Activated CD4-positive, CD25-positive, alpha-beta regulatory T cell (primary cell): ENCODE measurements around the gene BMPR1A.

Experiments used
- DNase-seq, 4 experiments: peaks; one replicate each; lab custom pipeline; 2025; lab: John Stamatoyannopoulos, UW

BMPR1A gene

DNA sequence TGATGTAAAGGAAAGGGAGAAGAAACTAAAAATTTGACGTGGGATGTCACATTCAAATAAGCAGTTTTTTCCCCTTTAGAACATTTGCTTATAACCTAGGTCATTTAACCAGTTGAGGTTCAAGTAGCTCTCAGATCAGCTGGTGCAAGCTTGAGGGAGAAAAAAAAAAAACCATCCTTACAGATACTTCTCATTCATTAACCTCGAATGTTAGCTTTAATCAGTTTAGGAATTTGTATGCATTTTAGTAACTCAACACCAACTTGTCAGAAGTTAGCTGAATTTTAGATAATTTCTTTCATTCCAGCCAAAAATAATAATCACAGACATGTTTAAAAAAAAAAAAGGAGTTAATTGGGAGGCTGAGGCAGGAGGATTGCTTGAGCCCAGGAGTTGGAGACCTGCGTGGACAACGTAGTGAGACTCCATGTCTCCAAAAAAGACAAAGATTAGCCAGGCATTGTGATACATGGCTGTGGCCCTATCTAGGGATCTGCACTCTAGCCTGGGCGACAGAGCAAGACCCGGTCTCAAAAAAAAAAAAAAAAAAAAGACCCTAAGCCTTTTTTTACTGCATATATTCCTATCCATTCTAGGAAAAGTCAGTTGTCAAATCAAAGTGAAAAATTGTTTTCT lies 46.2 kb downstream of the BMPR1A start:
- DNase-seq, result no peak

GRCh38 chr10:86803156-86803555 lies 46.7 kb downstream of the BMPR1A start:
- DNase-seq, result no peak

DNA sequence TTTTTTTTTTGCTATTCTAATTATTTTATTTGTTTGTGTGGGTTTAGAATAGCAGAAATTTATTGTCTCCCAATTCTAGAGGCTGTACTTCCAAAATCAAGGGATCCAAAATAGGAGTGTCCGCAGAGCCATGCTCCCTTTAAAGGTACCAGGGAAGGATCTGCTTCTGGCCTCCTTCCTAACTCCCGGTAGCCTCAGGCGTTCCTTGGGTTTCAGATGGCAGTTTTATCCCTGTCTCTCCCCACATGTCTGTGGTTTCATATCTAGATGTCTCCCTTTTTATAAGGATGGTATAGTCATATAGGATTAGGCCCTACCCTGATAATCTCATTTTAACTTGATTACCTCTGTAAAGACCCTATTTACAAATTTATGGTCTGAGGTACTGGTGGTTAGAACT lies 48.4 kb downstream of the BMPR1A start:
- no peak for DNase-seq

- DNase-seq, result no peak
Measured at GRCh38 chr10:86813101-86813500, 56.7 kb downstream of the BMPR1A start.

- DNase-seq, result no peak
Measured at GRCh38 chr10:86813982-86814381, 57.6 kb downstream of the BMPR1A start.

- no peak for DNase-seq
Measured at GRCh38 chr10:86815035-86815617, 58.7 kb downstream of the BMPR1A start.

DNA sequence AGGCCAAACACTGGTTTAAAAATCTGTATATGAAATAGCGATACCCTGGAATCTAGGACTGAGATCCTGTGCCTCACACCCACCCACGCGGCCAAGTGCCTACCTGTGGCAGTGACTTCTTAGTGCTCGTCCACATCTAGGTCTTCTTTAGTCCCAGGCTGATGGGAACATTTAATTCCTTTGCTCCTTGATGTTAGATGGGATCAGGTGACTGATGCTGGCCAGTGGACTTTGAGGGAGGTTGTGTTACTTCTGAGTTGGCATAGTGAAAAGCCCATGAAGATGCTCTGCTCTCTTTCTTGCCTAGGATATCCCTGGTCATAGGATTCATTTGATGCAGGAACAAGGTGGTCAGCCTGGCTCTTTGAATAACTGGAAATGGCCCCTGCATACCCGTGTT lies 59.2 kb downstream of the BMPR1A start:
- no peak for DNase-seq

GRCh38 chr10:86817246-86817645 lies 60.8 kb downstream of the BMPR1A start:
- DNase-seq, result no peak

DNA sequence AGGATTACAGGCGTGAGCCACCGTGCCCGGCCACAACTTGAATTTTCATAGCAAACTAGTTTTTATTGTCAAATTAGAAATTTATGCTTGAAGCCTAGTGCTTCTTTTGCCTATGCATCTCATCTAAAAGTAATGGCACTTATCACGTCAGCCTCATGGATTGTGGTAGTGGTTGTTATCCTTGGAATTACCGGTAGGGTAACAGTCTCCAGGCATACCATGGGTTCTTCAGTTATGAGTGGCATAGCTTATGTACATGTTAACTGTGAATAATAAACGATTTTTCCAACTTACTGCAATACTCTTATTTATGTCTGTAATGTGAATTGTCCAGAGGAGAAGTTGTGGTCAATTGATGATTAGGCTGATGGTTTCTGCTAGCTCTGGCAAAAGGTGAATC lies 63.1 kb downstream of the BMPR1A start:
- DNase-seq, result no peak

- DNase-seq, result no peak
Measured at GRCh38 chr10:86820509-86820908, 64.1 kb downstream of the BMPR1A start.

DNA sequence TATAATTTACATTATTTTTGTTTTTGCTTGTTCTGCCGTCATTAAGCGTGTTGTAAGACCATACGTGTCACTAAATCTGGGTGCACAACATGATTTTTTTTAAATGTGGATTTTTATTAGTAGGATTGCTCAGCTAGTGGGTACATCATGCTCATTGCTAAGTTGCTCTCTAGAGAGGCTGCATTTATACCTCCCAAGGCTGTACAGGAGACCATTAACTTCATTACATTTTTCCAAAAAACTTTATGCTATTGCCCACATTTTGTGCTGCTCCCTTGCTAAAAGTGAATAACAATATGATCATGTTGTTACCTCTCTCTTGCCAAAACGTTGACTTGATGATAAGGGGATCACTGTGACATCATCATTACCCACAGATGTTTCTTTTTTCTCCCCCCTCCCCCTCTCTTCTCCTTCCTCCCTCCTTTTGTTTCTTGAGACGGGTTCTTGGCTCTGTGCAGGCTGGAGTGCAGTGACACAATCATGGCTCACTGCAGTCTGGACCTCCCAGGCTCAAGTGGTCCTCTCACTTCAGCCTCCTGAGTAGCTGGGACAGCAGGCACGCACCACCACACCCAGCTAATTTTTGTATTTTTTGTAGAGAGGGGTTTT lies 65.1 kb downstream of the BMPR1A start:
- no peak for DNase-seq

DNA sequence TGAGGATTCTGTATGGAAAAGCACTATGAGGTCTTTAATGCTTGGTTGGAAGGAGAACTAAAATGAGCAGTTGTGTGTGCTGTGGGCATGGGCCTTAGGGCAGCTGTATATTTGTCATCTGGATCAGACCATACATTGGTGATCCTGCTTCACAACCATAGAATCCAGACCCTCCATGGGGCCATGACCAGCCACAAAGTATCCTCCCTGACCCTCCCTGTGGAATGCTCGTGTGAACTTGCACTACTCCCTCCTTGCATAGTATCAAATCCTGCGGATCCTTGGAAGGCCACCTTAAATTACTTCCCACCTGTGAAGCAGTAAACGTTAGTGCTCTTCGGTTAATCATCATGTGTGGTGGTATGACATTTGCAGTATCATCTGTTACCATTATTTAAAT lies 67.1 kb downstream of the BMPR1A start:
- DNase-seq, result no peak

GRCh38 chr10:86824151-86824550 lies 67.7 kb downstream of the BMPR1A start:
- DNase-seq, result no peak

DNA sequence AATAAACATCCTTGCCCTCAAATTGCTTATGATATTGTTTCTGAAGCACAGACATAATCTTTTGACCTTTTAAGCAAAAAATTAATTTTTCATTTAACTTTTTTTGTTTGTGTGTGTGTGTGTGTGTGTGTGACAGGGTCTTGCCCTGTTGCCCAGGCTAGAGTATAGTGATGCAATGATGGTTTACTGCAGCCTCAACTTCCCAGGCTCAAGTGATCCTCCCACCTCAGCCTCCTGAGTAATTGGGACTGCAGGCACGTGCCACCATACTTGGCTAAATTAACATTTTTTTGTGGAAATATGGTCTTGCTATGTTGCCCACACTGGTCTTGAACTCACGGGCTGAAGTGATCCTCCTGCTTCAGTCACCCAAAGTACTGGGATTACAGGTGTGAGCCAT lies 68.9 kb downstream of the BMPR1A start:
- no peak for DNase-seq

DNA sequence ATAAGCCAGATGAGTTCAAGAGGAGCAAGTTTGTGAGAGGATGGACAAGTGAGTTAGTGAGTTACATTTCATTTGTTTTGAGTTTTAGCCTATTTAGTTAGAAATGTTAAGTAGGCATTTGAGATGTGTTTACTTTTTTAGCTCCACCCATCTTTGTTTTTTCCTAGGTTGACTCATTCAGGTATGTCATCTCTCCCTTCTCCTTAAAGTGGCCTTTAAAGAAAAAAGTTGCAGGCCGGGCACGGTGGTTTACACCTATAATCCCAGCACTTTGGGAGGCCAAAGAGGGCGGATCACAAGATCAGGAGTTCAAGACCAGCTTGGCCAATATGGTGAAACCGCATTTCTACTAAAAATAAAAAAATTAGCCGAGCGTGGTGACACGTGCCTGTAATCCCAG lies 71.2 kb downstream of the BMPR1A start:
- DNase-seq, result no peak

GRCh38 chr10:86828145-86828544 lies 71.7 kb downstream of the BMPR1A start:
- no peak for DNase-seq

GRCh38 chr10:86829472-86829871 lies 73.1 kb downstream of the BMPR1A start:
- no peak for DNase-seq

GRCh38 chr10:86830043-86830591 lies 73.7 kb downstream of the BMPR1A start:
- no peak for DNase-seq

DNA sequence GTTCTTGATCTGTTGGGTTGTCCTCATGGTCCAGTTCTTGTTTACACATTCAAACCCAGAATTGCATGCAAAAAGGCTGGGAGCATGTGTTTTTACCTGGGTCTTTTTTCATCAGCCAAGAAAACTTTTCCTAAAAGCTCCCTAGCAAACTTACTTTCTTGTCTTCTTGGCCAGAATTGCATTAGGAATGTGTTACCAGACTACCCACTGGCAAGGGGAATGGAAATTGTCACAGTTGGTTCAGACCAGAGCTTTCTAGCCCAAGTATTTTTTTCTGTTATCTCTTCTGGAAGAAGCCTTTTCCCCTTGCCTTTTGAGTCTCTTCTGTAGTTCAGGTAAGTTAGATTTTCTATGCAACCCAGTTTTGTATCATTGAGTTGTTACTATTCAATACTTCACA lies 77.5 kb downstream of the BMPR1A start:
- no peak for DNase-seq

DNA sequence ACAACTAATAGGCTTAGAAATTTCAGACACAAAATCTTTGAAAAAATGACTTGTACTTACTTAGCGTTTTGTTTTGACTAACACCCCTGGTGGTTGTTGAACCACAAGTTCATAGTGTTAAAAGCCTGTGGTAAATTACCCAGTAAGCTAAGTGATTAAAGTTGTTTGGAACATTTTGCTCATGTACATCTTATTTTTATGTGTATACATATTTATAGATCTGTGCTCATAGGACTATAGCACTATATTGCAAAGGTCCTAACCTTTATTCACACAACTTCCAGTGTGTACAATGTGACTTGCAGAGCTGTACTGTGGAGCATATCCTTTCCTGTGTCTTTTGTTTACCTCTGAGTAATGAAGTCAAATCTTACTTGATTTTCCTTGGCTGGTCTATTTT lies 79.6 kb downstream of the BMPR1A start:
- DNase-seq, result no peak

DNA sequence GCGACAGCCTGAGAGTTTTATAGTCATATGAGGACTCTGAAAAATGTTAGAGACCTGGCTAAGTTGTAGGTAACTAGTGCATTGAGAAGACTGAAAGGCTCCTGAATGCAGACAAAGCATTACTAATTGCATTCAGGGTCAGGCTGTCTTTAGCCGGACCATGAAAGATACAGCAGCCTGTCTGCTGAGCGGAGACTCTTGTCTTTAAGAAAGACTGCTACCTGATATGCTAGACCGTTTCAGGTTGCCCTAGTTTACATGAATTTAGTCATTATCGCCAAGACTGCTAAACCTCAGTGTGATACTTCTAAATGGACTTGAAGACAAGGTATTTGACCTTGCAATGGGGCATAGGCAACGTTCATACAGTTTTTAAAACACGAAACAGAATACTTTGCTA lies 81.2 kb downstream of the BMPR1A start:
- DNase-seq, result no peak

- no peak for DNase-seq
Measured at GRCh38 chr10:86840498-86840897, 84.1 kb downstream of the BMPR1A start.

GRCh38 chr10:86846088-86846487 lies 89.7 kb downstream of the BMPR1A start:
- DNase-seq, result no peak

DNA sequence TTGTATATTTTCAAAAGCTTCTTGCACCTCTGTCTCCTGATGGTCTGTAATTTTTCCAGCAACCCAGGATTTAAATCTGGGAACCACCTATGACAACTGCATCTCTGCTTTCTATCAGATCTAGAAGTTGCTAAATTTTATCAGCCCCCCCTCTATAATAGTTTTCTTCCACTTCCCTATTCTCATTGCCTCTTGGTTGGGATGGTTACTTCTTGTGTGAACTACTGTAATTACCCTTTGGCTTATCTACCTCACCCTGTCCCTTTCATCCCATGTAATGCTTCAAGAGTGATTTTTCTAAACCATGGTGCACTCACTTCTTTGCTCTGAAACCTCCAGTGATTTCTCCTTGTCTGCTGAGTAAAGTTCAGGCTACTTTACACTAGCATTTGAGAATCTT lies 92.3 kb downstream of the BMPR1A start:
- no peak for DNase-seq
